Measurements from ENCODE around the gene CASKIN1.

The CASKIN1 gene

DNA sequence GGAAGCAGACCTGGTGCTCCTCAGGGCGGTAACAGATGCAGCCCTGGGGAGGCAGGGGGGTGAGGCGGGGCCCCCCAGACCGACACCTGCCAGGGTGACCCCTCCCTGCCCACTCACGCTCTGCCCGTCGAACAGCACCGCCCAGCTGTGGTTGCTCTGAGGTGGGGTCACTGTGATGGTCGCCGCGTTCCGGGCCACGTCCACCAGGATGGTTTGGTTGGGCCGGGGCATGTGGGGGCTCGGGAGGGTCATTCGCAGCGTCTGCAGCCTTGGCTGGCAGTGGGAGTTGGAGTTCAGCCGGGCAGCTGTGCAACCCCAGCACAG is 13.6 kb upstream of the CASKIN1 start:
- no peak for DNase-seq
- Histone ChIP-seq H3K9me3 (no peaks in the 10 kb centered on the region), H3K4me3 (no peak overlapping the region), H3K4me1 (peaks cover 2 to 41% (median 33%) of the 10 kb centered on the region in 4 donors), H3K27ac (no peak overlapping the region), H3K27me3 (no peaks in the 10 kb centered on the region), H3K36me3 (peaks cover 18 to 49% (median 32%) of the 10 kb centered on the region in 3 donors)
- intact Hi-C loops (cut with DNase I; ENCODE audit: low total_unique reads) = no loop called here
- TF ChIP-seq, protein P1, sequence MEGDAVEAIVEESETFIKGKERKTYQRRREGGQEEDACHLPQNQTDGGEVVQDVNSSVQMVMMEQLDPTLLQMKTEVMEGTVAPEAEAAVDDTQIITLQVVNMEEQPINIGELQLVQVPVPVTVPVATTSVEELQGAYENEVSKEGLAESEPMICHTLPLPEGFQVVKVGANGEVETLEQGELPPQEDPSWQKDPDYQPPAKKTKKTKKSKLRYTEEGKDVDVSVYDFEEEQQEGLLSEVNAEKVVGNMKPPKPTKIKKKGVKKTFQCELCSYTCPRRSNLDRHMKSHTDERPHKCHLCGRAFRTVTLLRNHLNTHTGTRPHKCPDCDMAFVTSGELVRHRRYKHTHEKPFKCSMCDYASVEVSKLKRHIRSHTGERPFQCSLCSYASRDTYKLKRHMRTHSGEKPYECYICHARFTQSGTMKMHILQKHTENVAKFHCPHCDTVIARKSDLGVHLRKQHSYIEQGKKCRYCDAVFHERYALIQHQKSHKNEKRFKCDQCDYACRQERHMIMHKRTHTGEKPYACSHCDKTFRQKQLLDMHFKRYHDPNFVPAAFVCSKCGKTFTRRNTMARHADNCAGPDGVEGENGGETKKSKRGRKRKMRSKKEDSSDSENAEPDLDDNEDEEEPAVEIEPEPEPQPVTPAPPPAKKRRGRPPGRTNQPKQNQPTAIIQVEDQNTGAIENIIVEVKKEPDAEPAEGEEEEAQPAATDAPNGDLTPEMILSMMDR (IDR thresholded peaks at IDR 0.05) = no peak

DNA sequence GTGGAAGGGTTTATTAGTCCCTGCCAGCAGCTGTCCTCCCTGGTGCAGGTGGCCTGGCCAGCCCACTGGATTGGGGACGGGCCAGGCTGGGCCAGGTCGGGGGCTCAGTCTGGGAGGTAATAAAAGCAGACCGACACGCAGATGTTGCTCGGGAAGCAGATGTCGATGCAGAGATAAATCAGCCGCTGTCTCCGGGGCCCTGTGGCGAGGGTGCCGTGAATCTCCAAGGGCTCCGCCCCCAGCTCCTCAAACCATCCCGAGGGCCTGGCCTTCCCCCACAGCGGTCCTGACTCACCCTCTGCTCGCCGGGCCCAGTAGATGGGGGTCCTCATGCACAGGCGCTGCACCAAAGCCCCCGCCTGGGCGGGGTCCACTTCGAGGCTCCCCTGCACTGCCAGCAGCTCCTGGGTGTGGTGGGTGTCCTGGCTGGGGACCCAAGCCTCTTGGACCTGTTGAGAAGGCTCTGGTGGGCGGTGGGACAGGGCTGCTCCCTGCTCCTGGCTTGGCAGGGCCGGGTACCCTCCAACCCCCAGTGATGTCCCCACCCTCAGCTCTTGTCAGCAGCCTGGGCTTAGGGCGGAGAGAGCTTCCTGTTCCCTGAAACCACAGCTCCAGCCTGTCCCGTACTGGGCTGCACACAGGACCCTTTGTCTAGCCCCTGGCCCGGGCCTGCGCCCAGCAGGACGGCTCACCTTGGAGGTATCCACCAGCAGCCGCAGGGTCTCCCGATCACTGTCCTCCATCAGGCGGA is 13.0 kb upstream of the CASKIN1 start:
- no peaks in the 10 kb centered on the region for H3K9me3 ChIP-seq
- H3K4me1 ChIP-seq = peaks cover 0 to 42% (median 35%) of the 10 kb centered on the region in 4 donors
- no peaks in the 10 kb centered on the region for H3K27me3 ChIP-seq
- H3K36me3 ChIP-seq = peaks cover 18 to 49% (median 32%) of the 10 kb centered on the region in 3 donors
- DNase-seq = no peak
- no peak overlapping the region for H3K4me3 ChIP-seq
- TF ChIP-seq, protein P1 (IDR thresholded peaks at IDR 0.05) = no peak
- intact Hi-C loops (cut with DNase I; ENCODE audit: low total_unique reads) = no loop called here
- H3K27ac ChIP-seq = no peak overlapping the region

- no peaks in the 10 kb centered on the region for H3K27me3 ChIP-seq
- no peak for DNase-seq
- TF ChIP-seq, protein P1 (IDR thresholded peaks at IDR 0.05) = no peak
- H3K4me1 ChIP-seq = peaks cover 0 to 36% (median 29%) of the 10 kb centered on the region in 4 donors
- no peak overlapping the region for H3K4me3 ChIP-seq
- no peaks in the 10 kb centered on the region for H3K9me3 ChIP-seq
- H3K36me3 ChIP-seq = peaks cover 18 to 49% (median 32%) of the 10 kb centered on the region in 3 donors
- intact Hi-C loops (cut with DNase I; ENCODE audit: low total_unique reads) = no loop called here
- no peak overlapping the region for H3K27ac ChIP-seq
Observed at GRCh38 chr16:2208772-2209171, 12.4 kb upstream of the CASKIN1 start.

- peaks cover 0 to 31% (median 24%) of the 10 kb centered on the region in 4 donors for H3K4me1 ChIP-seq
Observed at GRCh38 chr16:2208308-2208707, 11.9 kb upstream of the CASKIN1 start.

DNA sequence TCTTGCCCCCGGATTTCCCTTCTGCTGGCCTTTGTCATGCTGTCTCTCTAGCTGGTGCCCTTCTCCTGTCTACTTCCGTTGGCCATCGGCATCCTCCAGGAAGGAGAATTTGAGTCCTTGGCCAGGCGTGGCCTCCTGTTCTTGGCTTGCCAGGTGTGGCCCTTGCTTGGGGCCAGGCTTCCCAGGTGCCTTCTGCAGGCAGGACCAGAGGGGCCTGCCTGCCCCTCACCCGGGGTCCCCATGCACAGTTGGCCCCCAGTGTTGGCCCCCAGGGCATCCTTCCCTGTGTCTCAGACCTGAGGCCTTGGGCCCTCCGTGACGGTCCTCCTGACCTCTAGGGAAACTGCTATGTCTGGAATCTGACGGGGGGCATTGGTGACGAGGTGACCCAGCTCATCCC is 11.5 kb upstream of the CASKIN1 start:
- no peaks in the 10 kb centered on the region for H3K27me3 ChIP-seq
- intact Hi-C loops (cut with DNase I; ENCODE audit: low total_unique reads) = no loop called here
- peaks cover 18 to 47% (median 32%) of the 10 kb centered on the region in 3 donors for H3K36me3 ChIP-seq
- H3K9me3 ChIP-seq = no peaks in the 10 kb centered on the region
- TF ChIP-seq, protein P1 (IDR thresholded peaks at IDR 0.05) = no peak
- H3K4me1 ChIP-seq = peaks cover 0 to 27% (median 20%) of the 10 kb centered on the region in 4 donors
- H3K27ac ChIP-seq = no peak overlapping the region
- no peak overlapping the region for H3K4me3 ChIP-seq
- DNase-seq = no peak

More at GRCh38 chr16:2208308-2208707, 11.9 kb upstream of the CASKIN1 start:
- Histone ChIP-seq H3K9me3 (no peaks in the 10 kb centered on the region), H3K4me3 (no peak overlapping the region), H3K27me3 (no peaks in the 10 kb centered on the region), H3K27ac (no peak overlapping the region), H3K36me3 (peaks cover 18 to 49% (median 32%) of the 10 kb centered on the region in 3 donors)
- intact Hi-C loops (cut with DNase I; ENCODE audit: low total_unique reads) = no loop called here
- TF ChIP-seq, protein P1 (IDR thresholded peaks at IDR 0.05) = no peak
- DNase-seq = no peak
